Smooth muscle cell (in vitro differentiated cells): Measurements from ENCODE around the gene GSK3B. TPM values are rescaled to one million over a fixed set of nuclear protein-coding genes. Genes with fewer than 3 reads are reported as not detected.

Experiments
- DNase-seq: peaks from one replicate; lab custom pipeline; 2025; ENCODE audit not compliant: unreplicated experiment; lab: John Stamatoyannopoulos, UW
- H2AFZ ChIP-seq: fragments of 200-600 bp; sonication (generic); 2 replicates; pipeline ENCODE4 v1.6.0; 2016; ENCODE audit warnings: antibody characterized with exemption, low read depth, mild to moderate bottlenecking
- H3F3A ChIP-seq: fragments of 200-600 bp; sonication (generic); 2 replicates; pipeline ENCODE4 v1.6.0; 2017; ENCODE audit warnings: antibody characterized with exemption, low read depth
- H3K27ac ChIP-seq: fragments of 200-600 bp; sonication (generic); 2 replicates; pipeline ENCODE4 v1.5.1; 2016; ENCODE audit warnings: low read depth, mild to moderate bottlenecking
- H3K27me3 ChIP-seq: fragments of 200-600 bp; sonication (generic); 2 replicates; pipeline ENCODE4 v1.6.1; 2016; ENCODE audit warnings: low read depth, mild to moderate bottlenecking
- H3K36me3 ChIP-seq: fragments of 200-600 bp; sonication (generic); 2 replicates; pipeline ENCODE4 v1.5.1; 2016; ENCODE audit warnings: low read depth
- H3K4me1 ChIP-seq: fragments of 200-600 bp; sonication (generic); 2 replicates; pipeline ENCODE4 v1.5.1; 2016; ENCODE audit warnings: low read depth
- H3K4me2 ChIP-seq: fragments of 200-600 bp; sonication (generic); 2 replicates; pipeline ENCODE4 v1.6.0; 2016; ENCODE audit warnings: mild to moderate bottlenecking
- H3K4me3 ChIP-seq: fragments of 200-600 bp; sonication (generic); 2 replicates; pipeline ENCODE4 v1.5.1; 2016; ENCODE audit warnings: mild to moderate bottlenecking
- H3K79me2 ChIP-seq: fragments of 200-600 bp; sonication (generic); 2 replicates; pipeline ENCODE4 v1.6.0; 2016; ENCODE audit warnings: low read depth, mild to moderate bottlenecking
- H3K9ac ChIP-seq: fragments of 200-600 bp; sonication (generic); 2 replicates; pipeline ENCODE4 v1.6.0; 2016; ENCODE audit warnings: low read depth
- H3K9me3 ChIP-seq: fragments of 200-600 bp; sonication (generic); replicated peaks from 2 replicates; pipeline ENCODE4 v1.5.1; 2016; ENCODE audit warnings: low read depth
- H4K20me1 ChIP-seq: fragments of 200-600 bp; sonication (generic); 2 replicates; pipeline ENCODE4 v1.6.0; 2016; ENCODE audit warnings: low read depth
- CTCF ChIP-seq: fragments of 200-600 bp; sonication (generic); IDR thresholded peaks from 2 replicates; pipeline ENCODE4 v1.5.1; 2017; ENCODE audit warnings: borderline replicate concordance, mild to moderate bottlenecking, antibody characterized with exemption; ENCODE audit not compliant: insufficient read depth, poor library complexity, severe bottlenecking
- WGBS: methylation state at CpG from one replicate; pipeline ENCODE4 v1.1.7; 2016; ENCODE audit warnings: low lambda C conversion rate; 5-methylcytosine and 5-hydroxymethylcytosine counted together
- polyA plus RNA-seq: library from polyadenylated mRNA; unstranded; fragments of >200 nt; fragmentation: Nextera tagmentation; extraction: Ambion mirVana; gene quantifications from 2 replicates; pipeline ENCODE4 v1.2.1, GENCODE V29; 2016
- total RNA-seq: library from RNA; depleted of rRNA; stranded (reverse); fragments of >200 nt; gene quantifications from 2 replicates; pipeline ENCODE4 v1.2.3, GENCODE V29; 2014

Gene GSK3B
- total and polyA plus RNA-seq, 2 experiments from 2014 or later: 27.3 to 61.8 TPM

DNA sequence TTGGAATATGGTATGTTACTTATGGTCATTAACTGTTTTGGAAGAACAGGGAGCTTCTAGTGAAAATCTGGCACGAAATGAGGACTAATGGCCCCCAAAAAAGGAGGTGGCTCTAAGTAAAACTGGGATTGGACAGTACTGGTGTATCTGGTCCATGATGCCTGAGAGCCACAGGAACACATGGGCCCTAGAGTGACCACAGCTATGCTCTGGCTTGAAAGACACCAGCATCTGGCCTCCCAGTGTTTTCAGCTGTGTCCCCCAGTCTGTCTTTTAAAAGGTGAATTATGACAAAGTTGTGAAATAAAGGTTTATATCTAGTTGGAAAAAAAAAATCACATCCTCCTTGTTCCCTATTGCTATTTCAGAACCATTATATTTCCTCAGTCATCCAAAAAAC, 64.5 kb downstream of the GSK3B start:
- Histone ChIP-seq H3K4me3 (no peak overlapping the region), H3K27me3 (no peaks in the 10 kb centered on the region), H4K20me1 (peaks cover 100% of the 10 kb centered on the region), H3K4me2 (no peak overlapping the region), H3K36me3 (no peaks in the 10 kb centered on the region), H3K9ac (no peak overlapping the region), H3K79me2 (peaks cover 95% of the 10 kb centered on the region), H3K9me3 (no peaks in the 10 kb centered on the region), H3K4me1 (peaks cover 5% of the 10 kb centered on the region), H3K27ac (no peak overlapping the region), H3F3A (no peaks in the 10 kb centered on the region), H2AFZ (no peak overlapping the region)
- no peak for TF ChIP-seq CTCF
- no peak for DNase-seq
- WGBS: 95% methylated on average over 1 of the region's 1 CpG

DNA sequence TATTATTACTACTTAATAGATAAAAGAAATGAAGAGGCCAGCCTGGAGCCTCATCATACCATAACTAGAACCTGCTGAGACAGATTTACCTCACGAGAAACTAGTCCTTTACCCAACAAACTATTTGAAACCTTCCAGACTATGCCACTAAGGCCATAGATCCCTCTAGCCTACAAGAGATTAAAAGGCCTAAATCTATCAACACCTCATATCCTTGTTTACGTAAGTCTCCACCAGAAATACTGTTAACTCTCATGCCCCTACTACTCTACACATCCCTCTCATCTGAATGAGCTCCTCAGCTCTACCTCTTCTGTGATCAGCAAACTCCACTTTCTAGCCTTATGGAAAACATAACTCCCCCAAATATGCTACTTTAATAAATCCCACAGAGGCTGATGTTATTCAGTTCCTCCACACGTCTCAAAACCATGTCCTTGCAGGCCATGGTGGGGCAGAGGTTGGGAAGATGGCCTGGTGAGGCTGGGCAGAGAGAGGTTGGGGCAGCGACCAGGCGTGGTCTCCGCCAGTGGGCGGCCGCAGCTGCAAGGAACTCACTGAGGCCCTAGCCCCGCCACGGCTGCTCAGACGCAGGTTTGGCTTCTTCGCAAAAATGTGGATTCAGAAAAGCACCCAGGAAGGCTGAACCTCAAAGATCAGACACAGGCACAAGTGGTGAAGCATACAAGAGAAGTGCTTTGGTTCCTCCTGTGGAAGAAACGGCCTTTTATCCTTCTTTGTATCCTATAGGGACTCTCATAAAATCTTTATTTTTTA, 65.8 kb downstream of the GSK3B start:
- Histone ChIP-seq H3K27ac (no peak overlapping the region), H4K20me1 (peaks cover 100% of the 10 kb centered on the region), H3K79me2 (peaks cover 95% of the 10 kb centered on the region), H3K27me3 (no peaks in the 10 kb centered on the region), H3K9me3 (no peaks in the 10 kb centered on the region), H3F3A (no peaks in the 10 kb centered on the region), H3K4me1 (peaks cover 5% of the 10 kb centered on the region), H2AFZ (no peak overlapping the region), H3K4me2 (peak overlapping the region; percentile 0), H3K36me3 (no peaks in the 10 kb centered on the region), H3K4me3 (no peak overlapping the region), H3K9ac (no peak overlapping the region)
- TF ChIP-seq CTCF: no peak
- no peak for DNase-seq
- 59% methylated on average over 13 of the region's 13 CpGs for WGBS

DNA sequence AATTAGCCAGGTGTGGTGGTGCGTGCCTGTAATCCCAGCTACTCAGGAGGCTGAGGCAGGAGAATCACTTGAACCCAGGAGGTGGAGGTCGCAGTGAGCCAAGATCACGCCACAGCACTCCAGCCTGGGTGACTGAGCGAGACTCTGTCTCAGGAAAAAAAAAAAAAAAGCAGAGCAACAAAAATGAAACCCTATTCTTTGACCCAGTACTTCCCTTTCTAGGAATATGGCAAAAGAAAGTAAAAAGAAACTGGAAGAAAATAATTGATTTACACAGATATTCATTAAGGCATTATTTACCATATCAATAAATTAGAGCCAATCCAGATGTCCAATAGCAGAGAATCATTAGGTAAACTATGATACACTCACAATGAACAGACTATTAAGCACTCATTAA, 67.0 kb downstream of the GSK3B start:
- Histone ChIP-seq H3K9ac (no peak overlapping the region), H3K4me1 (peaks cover 5% of the 10 kb centered on the region), H3K4me2 (no peak overlapping the region), H3K79me2 (peaks cover 95% of the 10 kb centered on the region), H3K27ac (no peak overlapping the region), H3K36me3 (no peaks in the 10 kb centered on the region), H2AFZ (no peak overlapping the region), H3K27me3 (no peaks in the 10 kb centered on the region), H3K4me3 (no peak overlapping the region), H4K20me1 (peaks cover 100% of the 10 kb centered on the region), H3K9me3 (no peaks in the 10 kb centered on the region), H3F3A (no peaks in the 10 kb centered on the region)
- no peak for TF ChIP-seq CTCF
- no peak for DNase-seq
- WGBS: 98% methylated on average over 4 of the region's 4 CpGs

GRCh38 chr3:120025520-120025919, 68.7 kb downstream of the GSK3B start:
- Histone ChIP-seq H3K4me3 (no peak overlapping the region), H4K20me1 (peaks cover 100% of the 10 kb centered on the region), H2AFZ (no peak overlapping the region), H3K27ac (no peak overlapping the region), H3K27me3 (no peaks in the 10 kb centered on the region), H3K79me2 (peaks cover 93% of the 10 kb centered on the region), H3F3A (no peaks in the 10 kb centered on the region), H3K4me1 (no peaks in the 10 kb centered on the region), H3K4me2 (no peak overlapping the region), H3K36me3 (no peaks in the 10 kb centered on the region), H3K9me3 (no peaks in the 10 kb centered on the region), H3K9ac (no peak overlapping the region)
- DNase-seq: no peak
- TF ChIP-seq CTCF: no peak
- 75% methylated on average over 2 of the region's 2 CpGs for WGBS
